ENCODE data around the gene ARHGAP9. TPM values are rescaled to one million over a fixed set of nuclear protein-coding genes. Genes with fewer than 3 reads are reported as not detected.

The ARHGAP9 gene
- total RNA-seq, 1 experiment from 2014 or later, result 3.6 TPM

- TF ChIP-seq ZNF532 (CRISPR knock-in tag; IDR thresholded peaks at IDR 0.05; ENCODE audit: borderline replicate concordance), result no peak
- no peak for TF ChIP-seq ESRRA (CRISPR knock-in tag; IDR thresholded peaks at IDR 0.05; ENCODE audit: borderline replicate concordance)
- no peak for TF ChIP-seq MXD4 (CRISPR knock-in tag; IDR thresholded peaks at IDR 0.05; ENCODE audit: borderline replicate concordance)
- TF ChIP-seq E2F1 (CRISPR knock-in tag; IDR thresholded peaks at IDR 0.05), result no peak
- no peak for TF ChIP-seq JUN (CRISPR knock-in tag; IDR thresholded peaks at IDR 0.05)
Measured at GRCh38 chr12:57479043-57479375, 657 bp downstream of the ARHGAP9 start (continued).

GRCh38 chr12:57477710-57478681 is 1.7 kb downstream of the ARHGAP9 start:
- H3K9me3 Mint-ChIP-seq, result no peaks in the 10 kb centered on the region
- peaks cover 41% of the 10 kb centered on the region for H3K4me1 Mint-ChIP-seq
- H3K36me3 Mint-ChIP-seq, result no peaks in the 10 kb centered on the region
- ATAC-seq (peak; percentile 20), DNase-seq (ENCODE audit: low spot score) (no peak)
- H3K27me3 Mint-ChIP-seq (ENCODE audit: low read depth), result peaks cover 83% of the 10 kb centered on the region
- ChIA-PET CTCF (interaction anchor here (1.3 to 5.0 kb wide), 3 partner anchors 12 to 25 kb away, joined by 3 to 88 read pairs (median 12); partner anchors contain the start of gene GLI1), POLR2A (interaction anchor here (0.9 kb wide), 1 partner anchor 19 kb away, joined by 3 read pairs; the partner anchor contains the start of gene GLI1)
- TF ChIP-seq USF2 (CRISPR knock-in tag; IDR thresholded peaks at IDR 0.05) (no peak), MXD4 (CRISPR knock-in tag; IDR thresholded peaks at IDR 0.05; ENCODE audit: borderline replicate concordance) (no peak), KAT7 (CRISPR knock-in tag; IDR thresholded peaks at IDR 0.05; ENCODE audit: borderline replicate concordance) (no peak), JAZF1 (CRISPR knock-in tag; IDR thresholded peaks at IDR 0.05) (no peak), GTF2I (CRISPR knock-in tag; conservative IDR thresholded peaks at IDR 0.05) (no peak), ZNF396 (CRISPR knock-in tag; IDR thresholded peaks at IDR 0.05; ENCODE audit: borderline replicate concordance) (no peak), TCF7 (CRISPR knock-in tag; IDR thresholded peaks at IDR 0.05; ENCODE audit: low read depth) (no peak), ZBTB21 (CRISPR knock-in tag; IDR thresholded peaks at IDR 0.05; ENCODE audit: borderline replicate concordance) (no peak), EMX1 (CRISPR knock-in tag; IDR thresholded peaks at IDR 0.05) (no peak), ATF6 (CRISPR knock-in tag; IDR thresholded peaks at IDR 0.05) (no peak)
- no peak overlapping the region for H3K4me3 Mint-ChIP-seq
- H3K27ac Mint-ChIP-seq, result no peak overlapping the region
